ENCODE measurements around the gene COLEC12. TPM values are rescaled to one million over a fixed set of nuclear protein-coding genes. Genes with fewer than 3 reads are reported as not detected.

COLEC12 gene
- total RNA-seq, 2 donors from 2014 or later, result 10.9 to 15.3 TPM

GRCh38 chr18:272650-273049, 227.9 kb downstream of the COLEC12 start:
- Histone ChIP-seq H3K4me1 (peaks cover 0 to 11% of the 10 kb centered on the region in 2 donors), H3K9me3 (no peaks in the 10 kb centered on the region), H3K27me3 (no peaks in the 10 kb centered on the region), H3K4me3 (no peak overlapping the region), H3K36me3 (no peaks in the 10 kb centered on the region), H3K27ac (no peak overlapping the region)
- DNase-seq (ENCODE audit: low spot score), result no peak
- TF ChIP-seq CTCF (IDR thresholded peaks at IDR 0.05), result no peak

- no peak for DNase-seq (ENCODE audit: low spot score)
- Histone ChIP-seq H3K27ac (no peak overlapping the region), H3K27me3 (no peaks in the 10 kb centered on the region), H3K36me3 (peaks cover under 1% of the 10 kb centered on the region), H3K4me1 (peaks cover 0 to 25% of the 10 kb centered on the region in 2 donors), H3K4me3 (no peak overlapping the region), H3K9me3 (no peaks in the 10 kb centered on the region)
- no peak for TF ChIP-seq CTCF (IDR thresholded peaks at IDR 0.05)
Observed at GRCh38 chr18:269480-270095, 230.9 kb downstream of the COLEC12 start.

DNA sequence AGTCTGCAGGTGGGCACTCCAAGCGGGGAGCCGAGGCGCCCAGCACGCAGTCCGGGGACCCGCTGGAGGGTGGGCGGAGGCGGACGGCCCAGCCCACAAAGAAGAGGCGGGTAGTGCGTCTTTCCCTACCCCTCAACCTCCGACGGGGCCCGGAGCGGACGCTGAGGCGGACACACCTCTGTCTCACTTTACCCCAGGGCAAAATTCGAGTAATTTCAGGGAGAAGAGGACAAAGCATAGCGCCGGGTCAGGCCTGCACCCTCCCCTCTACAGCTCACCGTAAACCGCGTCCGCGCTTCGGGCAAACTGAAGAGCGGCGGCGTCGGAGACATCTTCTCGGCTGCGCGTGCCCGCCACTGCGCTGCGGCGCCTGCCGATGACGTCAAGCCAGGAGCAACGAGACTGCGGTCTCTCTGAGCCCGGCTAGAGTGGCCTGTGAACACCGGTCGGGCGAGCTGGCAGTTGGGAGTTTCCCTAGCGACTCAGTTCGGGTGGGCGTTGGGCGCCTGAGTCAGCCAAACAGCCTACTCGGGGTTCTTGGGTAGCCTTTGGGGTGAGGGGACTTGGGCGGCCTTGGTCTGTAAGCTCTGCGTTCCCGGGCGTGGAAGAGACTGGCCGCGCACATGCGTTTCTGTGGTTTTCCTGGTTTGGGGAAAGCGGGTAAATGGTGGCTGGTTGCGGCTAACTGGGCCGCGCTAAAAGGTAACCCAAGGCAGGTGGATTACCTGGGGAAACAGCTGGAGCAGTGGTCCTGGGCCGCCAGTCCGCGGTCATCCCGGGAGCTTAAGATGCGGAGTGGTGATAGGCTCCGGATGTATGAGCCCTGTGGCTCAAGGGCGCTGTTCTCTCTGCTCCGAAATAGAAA, 232.6 kb downstream of the COLEC12 start, which contains the start of gene THOC1:
TSS of gene THOC1 (minus strand) at position 360 of the 865 bp plus-strand sequence. CDS start at position 332, 28 bp downstream.
- Histone ChIP-seq H3K36me3 (peaks cover 13% of the 10 kb centered on the region), H3K27ac (peak within 1 kb of the TSS; percentile 86 to 88), H3K27me3 (no peaks in the 10 kb centered on the region), H3K9me3 (no peaks in the 10 kb centered on the region), H3K4me3 (peak within 1 kb of the TSS; percentile 66 to 95), H3K4me1 (peaks cover 0 to 25% of the 10 kb centered on the region in 2 donors)
- DNase-seq (ENCODE audit: low spot score), result peak; percentile 92
- no peak for TF ChIP-seq CTCF (IDR thresholded peaks at IDR 0.05)

GRCh38 chr18:267380-267687, 233.2 kb downstream of the COLEC12 start:
- H3K4me3 ChIP-seq, result peak overlapping the region; percentile 66 to 95
- no peaks in the 10 kb centered on the region for H3K27me3 ChIP-seq
- TF ChIP-seq CTCF (IDR thresholded peaks at IDR 0.05), result no peak
- no peaks in the 10 kb centered on the region for H3K9me3 ChIP-seq
- peaks cover 13% of the 10 kb centered on the region for H3K36me3 ChIP-seq
- no peak for DNase-seq (ENCODE audit: low spot score)
- peaks cover 0 to 25% of the 10 kb centered on the region in 2 donors for H3K4me1 ChIP-seq
- peak overlapping the region; percentile 86 to 88 for H3K27ac ChIP-seq

Other genes with a start within 250 kb of the COLEC12 start
- gene THOC1, start 232.7 kb downstream of the COLEC12 start, total RNA-seq, result 10 to 100 TPM in 1 of 2 donors, 1 to 10 TPM in 1; 8.9 to 11.4 TPM
- not detected for gene CETN1, start 79.7 kb upstream of the COLEC12 start, total RNA-seq
- under 1 TPM in 1 of 2 donors, not detected in 1; 0.71 TPM for gene CLUL1, start 96.3 kb upstream of the COLEC12 start, total RNA-seq
- under 1 TPM; 0.86 to 0.89 TPM for gene TYMS, start 157.0 kb upstream of the COLEC12 start, total RNA-seq
- gene ENOSF1, start 211.9 kb upstream of the COLEC12 start, total RNA-seq, result 10 to 100 TPM; 13.7 to 24.4 TPM

Data from right atrium auricular region (tissue), 2 donors.